ENCODE measurements around the gene CLMP.
A peak's percentile ranks its signal among the peaks of the same experiment; 100 is the strongest.
"Not testable (repeated sequence)": the region's sequence is repeated elsewhere in the genome, so short reads cannot be mapped to it uniquely, and the experiment has no call there.

The CLMP gene

GRCh38 chr11:123211981-123212380, 16.9 kb upstream of the CLMP start:
- no peak overlapping the region for H3K4me3 ChIP-seq (replicated peaks in 1 of 2; ENCODE audit: low read depth in 2 of 2, low read length in 2 of 2)
- TF ChIP-seq, protein P1, sequence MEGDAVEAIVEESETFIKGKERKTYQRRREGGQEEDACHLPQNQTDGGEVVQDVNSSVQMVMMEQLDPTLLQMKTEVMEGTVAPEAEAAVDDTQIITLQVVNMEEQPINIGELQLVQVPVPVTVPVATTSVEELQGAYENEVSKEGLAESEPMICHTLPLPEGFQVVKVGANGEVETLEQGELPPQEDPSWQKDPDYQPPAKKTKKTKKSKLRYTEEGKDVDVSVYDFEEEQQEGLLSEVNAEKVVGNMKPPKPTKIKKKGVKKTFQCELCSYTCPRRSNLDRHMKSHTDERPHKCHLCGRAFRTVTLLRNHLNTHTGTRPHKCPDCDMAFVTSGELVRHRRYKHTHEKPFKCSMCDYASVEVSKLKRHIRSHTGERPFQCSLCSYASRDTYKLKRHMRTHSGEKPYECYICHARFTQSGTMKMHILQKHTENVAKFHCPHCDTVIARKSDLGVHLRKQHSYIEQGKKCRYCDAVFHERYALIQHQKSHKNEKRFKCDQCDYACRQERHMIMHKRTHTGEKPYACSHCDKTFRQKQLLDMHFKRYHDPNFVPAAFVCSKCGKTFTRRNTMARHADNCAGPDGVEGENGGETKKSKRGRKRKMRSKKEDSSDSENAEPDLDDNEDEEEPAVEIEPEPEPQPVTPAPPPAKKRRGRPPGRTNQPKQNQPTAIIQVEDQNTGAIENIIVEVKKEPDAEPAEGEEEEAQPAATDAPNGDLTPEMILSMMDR (IDR thresholded peaks at IDR 0.05; ENCODE audit: low read depth, low read length): no peak
- peak in 1 of 2 donors; percentile 49 for DNase-seq (ENCODE audit: low read depth in 2 of 2)

DNA sequence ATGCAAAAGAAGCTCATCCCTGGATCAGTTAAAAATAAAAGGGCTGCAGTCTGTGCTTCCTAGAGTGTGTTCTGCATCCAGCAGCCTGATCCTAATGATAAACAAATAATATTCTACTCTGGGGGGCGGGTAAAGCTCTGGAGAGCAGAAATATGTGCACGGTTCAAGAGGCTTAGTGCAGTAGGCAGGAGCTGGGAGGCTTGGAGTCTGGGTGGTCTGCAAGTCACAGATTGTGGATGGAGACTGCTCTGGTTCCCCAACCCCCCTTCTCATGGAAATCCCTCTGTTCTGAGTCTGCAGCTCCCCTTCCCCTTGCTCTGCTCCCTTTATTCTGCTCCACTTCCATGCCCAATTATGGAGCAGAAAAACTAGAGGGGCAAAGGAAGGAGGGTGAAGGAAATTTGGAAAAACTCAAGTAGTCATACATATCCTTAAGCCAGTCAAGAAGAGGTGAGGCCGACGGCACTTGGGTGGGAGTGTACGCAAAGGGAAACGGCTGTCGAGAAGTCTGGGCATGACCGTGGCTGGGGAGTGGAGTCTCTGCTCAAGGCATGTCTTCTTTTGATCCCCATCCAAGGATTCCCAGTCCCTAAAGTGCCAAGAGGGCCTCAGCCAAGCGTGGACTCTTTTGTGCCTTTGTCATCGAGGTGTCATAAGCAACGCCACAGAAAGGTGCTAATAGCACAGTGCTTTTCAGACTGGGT, 16.3 kb upstream of the CLMP start:
- no peak overlapping the region for H3K4me3 ChIP-seq (replicated peaks in 1 of 2; ENCODE audit: low read depth in 2 of 2, low read length in 2 of 2)
- TF ChIP-seq, protein P1 (IDR thresholded peaks at IDR 0.05; ENCODE audit: low read depth, low read length): no peak
- no peak for DNase-seq (ENCODE audit: low read depth in 2 of 2)

DNA sequence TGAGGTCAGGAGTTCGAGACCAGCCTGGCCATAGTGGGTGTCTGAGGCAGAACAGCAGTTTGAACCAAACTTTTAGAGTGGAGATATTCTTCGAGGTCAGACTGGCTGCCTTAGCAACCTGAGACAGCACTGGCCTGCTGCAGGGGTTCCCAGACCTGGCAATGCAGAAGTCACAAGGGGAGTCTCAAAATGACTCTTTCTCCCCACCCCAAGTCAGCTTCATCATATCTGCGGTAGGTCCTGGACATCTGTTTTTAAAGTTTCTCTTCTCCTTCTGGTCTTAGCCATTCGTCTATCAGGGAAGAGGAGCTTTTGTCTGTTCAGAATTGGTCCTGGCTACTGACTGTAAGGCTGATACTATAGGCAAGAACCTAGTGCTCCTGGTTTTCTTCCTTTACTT, 14.5 kb upstream of the CLMP start:
- DNase-seq (ENCODE audit: low read depth in 2 of 2): no peak
- H3K4me3 ChIP-seq (replicated peaks in 1 of 2; ENCODE audit: low read depth in 2 of 2, low read length in 2 of 2): no peak overlapping the region
- TF ChIP-seq, protein P1 (IDR thresholded peaks at IDR 0.05; ENCODE audit: low read depth, low read length): no peak

- DNase-seq (ENCODE audit: low read depth in 2 of 2): no peak
- TF ChIP-seq, protein P1 (IDR thresholded peaks at IDR 0.05; ENCODE audit: low read depth, low read length): no peak
- H3K4me3 ChIP-seq (replicated peaks in 1 of 2; ENCODE audit: low read depth in 2 of 2, low read length in 2 of 2): no peak overlapping the region
These were observed 11.9 kb upstream of the CLMP start for GRCh38 chr11:123206791-123207434.

DNA sequence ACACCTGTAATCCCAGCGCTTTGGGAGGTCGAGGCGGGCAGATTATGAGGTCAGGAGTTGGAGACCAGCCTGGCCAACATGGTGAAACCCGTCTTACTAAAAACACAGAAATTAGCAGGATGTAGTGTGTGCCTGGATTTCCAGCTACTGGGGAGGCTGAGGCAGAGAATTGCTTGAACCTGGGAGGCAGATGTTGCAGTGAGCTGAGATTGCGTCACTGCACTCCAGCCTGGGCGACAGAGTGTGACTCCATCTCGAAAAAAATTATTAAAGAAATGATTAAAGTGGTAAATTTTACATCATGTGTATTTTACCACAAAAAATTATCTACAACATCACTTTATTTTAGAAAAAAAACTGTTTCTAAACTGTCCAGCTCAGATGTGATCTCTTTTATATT, 11.0 kb upstream of the CLMP start:
- not testable (repeated sequence) for H3K4me3 ChIP-seq (replicated peaks in 1 of 2; ENCODE audit: low read depth in 2 of 2, low read length in 2 of 2); DNase-seq (ENCODE audit: low read depth in 2 of 2)

- TF ChIP-seq, protein P1 (IDR thresholded peaks at IDR 0.05; ENCODE audit: low read depth, low read length): no peak
- H3K4me3 ChIP-seq (replicated peaks in 1 of 2; ENCODE audit: low read depth in 2 of 2, low read length in 2 of 2): no peak overlapping the region
- no peak for DNase-seq (ENCODE audit: low read depth in 2 of 2)
These were observed 8.9 kb upstream of the CLMP start for GRCh38 chr11:123203934-123204333.

DNA sequence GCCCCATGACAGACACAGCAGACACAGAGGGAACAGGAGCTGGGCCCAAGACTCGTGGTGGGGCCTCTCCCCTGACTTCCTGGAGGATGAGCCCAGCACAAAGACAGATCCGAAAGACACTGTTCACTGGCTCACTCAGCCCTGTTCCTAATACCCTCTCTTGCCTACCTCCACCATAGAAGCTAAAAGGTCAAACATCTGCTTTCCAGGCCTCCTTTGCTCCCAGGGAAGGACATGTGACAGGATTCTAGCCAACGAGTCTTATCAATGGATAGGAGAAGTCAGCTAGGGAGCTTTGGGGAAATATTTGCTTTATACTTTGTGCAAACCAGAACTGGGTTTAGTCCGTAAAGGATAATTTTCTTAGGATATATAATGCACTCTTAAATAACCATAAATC, 8.4 kb upstream of the CLMP start:
- DNase-seq (ENCODE audit: low read depth in 2 of 2): no peak
- no peak overlapping the region for H3K4me3 ChIP-seq (replicated peaks in 1 of 2; ENCODE audit: low read depth in 2 of 2, low read length in 2 of 2)
- TF ChIP-seq, protein P1 (IDR thresholded peaks at IDR 0.05; ENCODE audit: low read depth, low read length): no peak
